ENCODE results near the gene PPARG. TPM values are rescaled to one million over a fixed set of nuclear protein-coding genes. Genes with fewer than 3 reads are reported as not detected.

PPARG gene
- 34.7 to 43.2 TPM (median 40.0 TPM) in 5 replicates for total RNA-seq (2022; extraction: Qiagen RNA extraction)

DNA sequence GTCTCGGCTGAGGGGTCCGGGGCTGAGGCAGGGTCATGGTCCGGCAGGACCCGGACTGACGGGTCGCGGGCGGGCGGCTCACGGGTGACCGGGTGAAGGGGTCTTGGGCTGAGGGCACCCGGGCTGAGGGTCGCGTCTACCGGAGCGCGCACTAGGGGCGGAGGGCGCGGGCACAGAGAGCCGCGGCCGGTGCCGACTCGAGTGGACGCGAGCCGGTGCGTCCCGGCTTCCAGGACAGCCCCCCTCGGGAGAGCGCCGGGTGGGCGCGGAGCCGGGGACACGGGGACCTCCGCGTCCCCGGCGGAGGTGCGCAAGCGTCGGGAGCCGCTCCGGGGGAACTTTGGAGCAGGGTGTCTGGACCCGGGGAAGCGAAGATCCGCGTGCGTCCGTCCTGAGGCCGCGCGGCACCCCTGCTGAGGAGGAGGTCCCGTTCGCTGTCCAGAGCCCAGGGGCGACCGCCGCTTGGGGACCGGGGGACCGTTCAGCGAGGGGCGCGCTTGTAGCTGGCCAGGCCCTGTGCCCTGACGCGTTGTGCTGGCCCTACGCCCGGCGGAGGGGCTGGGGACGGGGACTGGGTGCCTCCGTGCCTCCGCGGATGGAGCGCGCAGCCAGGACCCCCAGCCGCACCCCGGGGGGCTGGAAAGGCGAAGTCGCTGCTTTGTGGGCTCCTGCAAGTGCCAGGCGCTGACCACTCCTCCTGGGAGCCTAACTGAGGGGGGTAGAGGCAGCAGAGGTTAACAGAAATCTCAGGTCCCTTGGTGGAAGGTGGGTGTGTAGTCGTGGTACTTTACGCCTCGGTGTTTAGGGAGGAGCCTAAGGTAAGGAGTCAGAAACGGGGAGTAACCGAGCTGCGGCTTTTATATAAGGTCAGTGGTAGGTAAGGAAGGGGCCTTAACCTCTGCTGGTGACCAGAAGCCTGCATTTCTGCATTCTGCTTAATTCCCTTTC, at the start of gene PPARG:
Gene PPARG (plus strand): TSS at position 889 of the 948 bp plus-strand sequence. CDS start 90,642 bp downstream, outside the sequence.

Other genes starting within 250 kb of the PPARG start
- gene TIMP4, start 130.2 kb upstream of the PPARG start, total RNA-seq (2022; extraction: Qiagen RNA extraction), result 10.6 to 13.2 TPM (median 11.0 TPM) in 5 replicates
- gene TSEN2, start 195.4 kb downstream of the PPARG start, total RNA-seq (2022; extraction: Qiagen RNA extraction), result 17.1 to 21.2 TPM (median 19.8 TPM) in 5 replicates